HepG2 (cell line): ENCODE measurements around the gene LRRC3B. TPM values are rescaled to one million over a fixed set of nuclear protein-coding genes. Genes with fewer than 3 reads are reported as not detected.

Experiments
- ATAC-seq: fragments of 200-7000 bp; cut with Tn5 transposase; 3 replicates; pipeline ENCODE4 v1.9.1; 2020; ENCODE audit warnings: mild to moderate bottlenecking, moderate library complexity
- BruUV-seq: library from RNA; stranded (reverse); fragments of 400-500 nt; replicated peaks from 2 replicates; lab custom pipeline; 2021; lab: Mats Ljungman, UMichigan
- CTCF ChIA-PET: fragments of 300-600 bp; formaldehyde crosslinking; extraction: SDS; loops from one replicate; lab custom pipeline; 2021; ENCODE audit warnings: low total read pairs, inconsistent platforms, low intra/inter-chr PET ratio; lab: Yijun Ruan, JAX
- POLR2A ChIA-PET: fragments of 350-600 bp; sonication (Branson Sonifier 250); formaldehyde crosslinking; loops from one replicate; lab custom pipeline; 2020; ENCODE audit warnings: antibody characterized with exemption, inconsistent platforms; lab: Yijun Ruan, JAX
- DNase-seq: peaks from one replicate; pipeline ENCODE4 v3.0.0-alpha.2; 2015; ENCODE audit warnings: low spot score
- FAIRE-seq: peaks from 3 replicates; lab custom pipeline; 2011; peaks lifted over from hg19 to GRCh38; lab: Jason Lieb, UNC
- H2AFZ ChIP-seq: one replicate; pipeline ENCODE4 v1.6.1; 2011; ENCODE audit warnings: low read length, inconsistent platforms
- H3K27ac ChIP-seq: fragments of 300-600 bp; 3 replicates; pipeline ENCODE4 v1.8.0; 2011; ENCODE audit warnings: mixed run types, mild to moderate bottlenecking, mixed read lengths, low read length, inconsistent platforms; ENCODE audit not compliant: insufficient read depth; ENCODE audit errors: extremely low read length
- H3K27me3 ChIP-seq, 2 experiments: fragments of 200-600 bp in 1 of 2; 2 replicates in 1 of 2; 3 replicates in 1 of 2; pipeline versions ENCODE4 v1.6.0 to v1.8.0; 2011; ENCODE audit warnings: low read length in 2 of 2, mild to moderate bottlenecking in 2 of 2, moderate library complexity in 2 of 2, inconsistent platforms in 1 of 2; ENCODE audit not compliant: insufficient read depth in 2 of 2, control insufficient read depth in 1 of 2
- H3K36me3 ChIP-seq, 2 experiments: fragments of 200-600 bp in 1 of 2; replicated peaks in 1 of 2; 2 replicates in 1 of 2; 3 replicates in 1 of 2; pipeline versions ENCODE4 v1.5.1 to v1.8.0; 2011; ENCODE audit warnings: low read length in 2 of 2, inconsistent platforms in 1 of 2; ENCODE audit not compliant: insufficient read depth in 2 of 2, control insufficient read depth in 1 of 2
- H3K4me1 ChIP-seq: 2 replicates; pipeline ENCODE4 v1.5.1; 2012; ENCODE audit warnings: low read length, inconsistent platforms; ENCODE audit not compliant: insufficient read depth
- H3K4me2 ChIP-seq: 2 replicates; pipeline ENCODE4 v1.6.0; 2011; ENCODE audit warnings: low read depth, low read length, inconsistent platforms
- H3K4me3 ChIP-seq, 3 experiments: fragments of 200-600 bp in 1 of 3; sonication (generic), shearing (Covaris generic) in 1 of 3; replicated peaks in 1 of 3; 2 replicates each; pipeline ENCODE4 v1.5.1; 2011 to 2016; ENCODE audit warnings: low read length in 3 of 3, inconsistent platforms in 2 of 3, low read depth in 2 of 3, mild to moderate bottlenecking in 2 of 3, control low read depth in 1 of 3, mixed read lengths in 1 of 3; ENCODE audit not compliant: insufficient read depth in 1 of 3
- H3K79me2 ChIP-seq: one replicate; pipeline ENCODE4 v1.6.1; 2011; ENCODE audit warnings: low read length, inconsistent platforms; ENCODE audit not compliant: insufficient read depth
- H3K9ac ChIP-seq: 2 replicates; pipeline ENCODE4 v1.6.0; 2011; ENCODE audit warnings: mild to moderate bottlenecking, low read depth, low read length, inconsistent platforms; ENCODE audit not compliant: insufficient read depth
- H3K9me3 ChIP-seq: 2 replicates; pipeline ENCODE4 v1.5.1; 2012; ENCODE audit warnings: mild to moderate bottlenecking, low read length
- H4K20me1 ChIP-seq: 2 replicates; pipeline ENCODE4 v1.6.0; 2011; ENCODE audit warnings: inconsistent platforms, mild to moderate bottlenecking, low read length, moderate library complexity; ENCODE audit not compliant: insufficient read depth
- BCL6 ChIP-seq: IDR thresholded peaks from 2 replicates; pipeline ENCODE4 v1.6.1; 2016; ENCODE audit warnings: missing genetic modification reagents, missing compliant biosample characterization
- HDAC1 ChIP-seq: sonication (generic); formaldehyde crosslinking; IDR thresholded peaks from 2 replicates; pipeline ENCODE4 v1.5.1; 2020; ENCODE audit warnings: mild to moderate bottlenecking, missing genetic modification reagents
- HDAC2 ChIP-seq: sonication (generic); formaldehyde crosslinking; IDR thresholded peaks from 2 replicates; pipeline ENCODE4 v1.4.0; 2020; ENCODE audit warnings: missing genetic modification reagents
- IRX3 ChIP-seq: sonication (generic); formaldehyde crosslinking; IDR thresholded peaks from 2 replicates; pipeline ENCODE4 v1.8.1; 2023; ENCODE audit warnings: mild to moderate bottlenecking, low read depth, missing genetic modification reagents, borderline replicate concordance
- MTA3 ChIP-seq: sonication (generic); formaldehyde crosslinking; IDR thresholded peaks from 2 replicates; pipeline ENCODE4 v1.4.0; 2020; ENCODE audit warnings: missing genetic modification reagents
- NFRKB ChIP-seq: fragments of 450-650 bp; IDR thresholded peaks from 2 replicates; pipeline ENCODE4 v1.6.1; 2017
- RARA ChIP-seq: IDR thresholded peaks from 2 replicates; pipeline ENCODE4 v1.6.1; 2016; ENCODE audit warnings: missing genetic modification reagents, missing compliant biosample characterization
- SP140L ChIP-seq: sonication (generic); formaldehyde crosslinking; IDR thresholded peaks from 2 replicates; pipeline ENCODE4 v1.4.0; 2020; ENCODE audit warnings: missing genetic modification reagents, borderline replicate concordance
- ZFP90 ChIP-seq: sonication (generic); formaldehyde crosslinking; IDR thresholded peaks from 2 replicates; pipeline ENCODE4 v1.8.0; 2022; ENCODE audit warnings: missing genetic modification reagents, mild to moderate bottlenecking, inconsistent platforms, borderline replicate concordance
- ZMAT3 ChIP-seq: sonication (generic); formaldehyde crosslinking; conservative IDR thresholded peaks from 2 replicates; pipeline ENCODE4 v1.7.0; 2021; ENCODE audit warnings: missing genetic modification reagents
- ZNF598 ChIP-seq: sonication (generic); formaldehyde crosslinking; IDR thresholded peaks from 2 replicates; pipeline ENCODE4 v1.5.1; 2020; ENCODE audit warnings: mild to moderate bottlenecking, missing genetic modification reagents, borderline replicate concordance
- ZNF781 ChIP-seq: sonication (generic); formaldehyde crosslinking; IDR thresholded peaks from 2 replicates; pipeline ENCODE4 v1.5.1; 2020; ENCODE audit warnings: borderline replicate concordance, mild to moderate bottlenecking, missing genetic modification reagents; ENCODE audit errors: not compliant biosample characterization
- WGBS: methylation state at CpG from one replicate; pipeline ENCODE4 v1.1.6; 2017; ENCODE audit warnings: low lambda C conversion rate; 5-methylcytosine and 5-hydroxymethylcytosine counted together
- in situ Hi-C: cut with HindIII; loops from 2 replicates; pipeline ENCODE4 v1.10.0; 2017; ENCODE audit warnings: low pct_unique_long_range_greater_than_20kb; ENCODE audit not compliant: extremely low pct_ligation_motif_present
- intact Hi-C: fragments of 100-400 bp; cut with micrococcal nuclease; formaldehyde crosslinking; loops from one replicate; pipeline ENCODE4 v1.10.0; 2022; ENCODE audit not compliant: unreplicated experiment
- polyA plus RNA-seq, 8 experiments: library from polyadenylated mRNA; depleted of rRNA in 3 of 8; stranded (reverse) in 7 of 8; unstranded in 1 of 8; fragments of >200 nt; fragmentation: Illumina TruSeq in 4 of 8; extraction: Trizol in 4 of 8; gene quantifications; 2 replicates each; pipeline versions ENCODE4 v1.2.1 to v1.2.3, GENCODE V29; 2011 to 2016; ENCODE audit warnings: low read depth in 4 of 8, missing spikeins in 1 of 8, mixed read lengths in 1 of 8; ENCODE audit not compliant: insufficient read depth in 1 of 8
- total RNA-seq, 5 experiments: library from RNA; depleted of rRNA; stranded (reverse); fragments of >200 nt; fragmentation: Illumina TruSeq; extraction: Trizol; gene quantifications; 2 replicates each; pipeline ENCODE4 v1.2.3, GENCODE V29; 2016; ENCODE audit warnings: low read depth in 1 of 5
- TF ChIP-seq, protein P1 (sequence below): sonication (generic); formaldehyde crosslinking; IDR thresholded peaks from 2 replicates; pipeline ENCODE4 v1.9.0; 2022; ENCODE audit warnings: low read depth, missing genetic modification reagents
- TF ChIP-seq, protein P2 (sequence below): sonication (generic); formaldehyde crosslinking; IDR thresholded peaks from 2 replicates; pipeline ENCODE4 v1.5.0; 2020; ENCODE audit warnings: mild to moderate bottlenecking, missing genetic modification reagents

Gene LRRC3B
- total and polyA plus RNA-seq, 2 of the 13 experiments (the other 11 are each of a cell fraction or from before 2014, with no cell fraction given): not detected

DNA sequence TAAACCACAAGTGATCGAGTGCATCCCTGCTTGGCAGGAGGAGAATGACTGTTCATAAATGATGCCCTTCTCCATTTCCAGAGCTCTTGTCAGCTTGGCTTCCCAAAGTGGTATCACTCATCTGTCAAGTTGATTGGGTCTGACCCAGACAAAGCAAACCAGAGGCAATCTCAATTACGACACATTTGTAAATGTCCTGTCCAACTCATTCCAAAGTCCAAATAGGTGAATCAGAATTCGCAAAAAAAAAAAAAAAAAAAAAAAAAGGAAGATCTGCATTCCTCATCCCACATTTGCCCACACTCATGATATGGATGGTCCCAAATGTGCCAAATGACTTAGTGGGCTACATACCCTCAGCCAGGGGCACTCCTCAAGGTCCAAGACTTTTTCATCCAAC, 91.9 kb downstream of the LRRC3B start:
- intact Hi-C loops: loop anchor here (10.0 kb wide), 1 partner anchor 1070 kb away; no protein-coding TSS in a partner anchor
- WGBS: 13% methylated on average over 3 of the region's 3 CpGs
- no peak for TF ChIP-seq RARA
- no peak for TF ChIP-seq HDAC2 (CRISPR knock-in tag)
- TF ChIP-seq HDAC1 (CRISPR knock-in tag): no peak
- no peak for TF ChIP-seq SP140L (CRISPR knock-in tag)
- no peak for TF ChIP-seq IRX3 (CRISPR knock-in tag)
- TF ChIP-seq ZNF598 (CRISPR knock-in tag): no peak
- TF ChIP-seq, protein P1, sequence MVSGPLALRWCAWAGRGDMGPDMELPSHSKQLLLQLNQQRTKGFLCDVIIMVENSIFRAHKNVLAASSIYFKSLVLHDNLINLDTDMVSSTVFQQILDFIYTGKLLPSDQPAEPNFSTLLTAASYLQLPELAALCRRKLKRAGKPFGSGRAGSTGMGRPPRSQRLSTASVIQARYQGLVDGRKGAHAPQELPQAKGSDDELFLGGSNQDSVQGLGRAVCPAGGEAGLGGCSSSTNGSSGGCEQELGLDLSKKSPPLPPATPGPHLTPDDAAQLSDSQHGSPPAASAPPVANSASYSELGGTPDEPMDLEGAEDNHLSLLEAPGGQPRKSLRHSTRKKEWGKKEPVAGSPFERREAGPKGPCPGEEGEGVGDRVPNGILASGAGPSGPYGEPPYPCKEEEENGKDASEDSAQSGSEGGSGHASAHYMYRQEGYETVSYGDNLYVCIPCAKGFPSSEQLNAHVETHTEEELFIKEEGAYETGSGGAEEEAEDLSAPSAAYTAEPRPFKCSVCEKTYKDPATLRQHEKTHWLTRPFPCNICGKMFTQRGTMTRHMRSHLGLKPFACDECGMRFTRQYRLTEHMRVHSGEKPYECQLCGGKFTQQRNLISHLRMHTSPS (CRISPR knock-in tag): no peak
- TF ChIP-seq, protein P2, sequence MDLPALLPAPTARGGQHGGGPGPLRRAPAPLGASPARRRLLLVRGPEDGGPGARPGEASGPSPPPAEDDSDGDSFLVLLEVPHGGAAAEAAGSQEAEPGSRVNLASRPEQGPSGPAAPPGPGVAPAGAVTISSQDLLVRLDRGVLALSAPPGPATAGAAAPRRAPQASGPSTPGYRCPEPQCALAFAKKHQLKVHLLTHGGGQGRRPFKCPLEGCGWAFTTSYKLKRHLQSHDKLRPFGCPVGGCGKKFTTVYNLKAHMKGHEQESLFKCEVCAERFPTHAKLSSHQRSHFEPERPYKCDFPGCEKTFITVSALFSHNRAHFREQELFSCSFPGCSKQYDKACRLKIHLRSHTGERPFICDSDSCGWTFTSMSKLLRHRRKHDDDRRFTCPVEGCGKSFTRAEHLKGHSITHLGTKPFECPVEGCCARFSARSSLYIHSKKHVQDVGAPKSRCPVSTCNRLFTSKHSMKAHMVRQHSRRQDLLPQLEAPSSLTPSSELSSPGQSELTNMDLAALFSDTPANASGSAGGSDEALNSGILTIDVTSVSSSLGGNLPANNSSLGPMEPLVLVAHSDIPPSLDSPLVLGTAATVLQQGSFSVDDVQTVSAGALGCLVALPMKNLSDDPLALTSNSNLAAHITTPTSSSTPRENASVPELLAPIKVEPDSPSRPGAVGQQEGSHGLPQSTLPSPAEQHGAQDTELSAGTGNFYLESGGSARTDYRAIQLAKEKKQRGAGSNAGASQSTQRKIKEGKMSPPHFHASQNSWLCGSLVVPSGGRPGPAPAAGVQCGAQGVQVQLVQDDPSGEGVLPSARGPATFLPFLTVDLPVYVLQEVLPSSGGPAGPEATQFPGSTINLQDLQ (CRISPR knock-in tag): no peak
- no peak for TF ChIP-seq ZFP90
- no peak for TF ChIP-seq ZNF781
- TF ChIP-seq ZMAT3 (CRISPR knock-in tag): no peak
- TF ChIP-seq BCL6 (CRISPR knock-in tag): no peak
- TF ChIP-seq NFRKB: no peak
- TF ChIP-seq MTA3 (CRISPR knock-in tag): no peak

More for the DNA sequence above, 91.9 kb downstream of the LRRC3B start:
- Histone ChIP-seq H3K4me2 (no peak overlapping the region), H3K4me3 (no peak overlapping the region), H3K27ac (no peak overlapping the region), H3K4me1 (no peaks in the 10 kb centered on the region), H3K79me2 (no peaks in the 10 kb centered on the region), H4K20me1 (no peaks in the 10 kb centered on the region), H3K9me3 (0 out of 2 replicates have a peak, but pooled peaks cover 7% of the 10 kb centered on the region), H3K36me3 (no peaks in the 10 kb centered on the region), H3K9ac (no peak overlapping the region), H2AFZ (no peak overlapping the region), H3K27me3 (no peaks in the 10 kb centered on the region)
- POLR2A ChIA-PET: no interaction called here
- CTCF ChIA-PET: no interaction called here
- FAIRE-seq (no peak), ATAC-seq (no peak), DNase-seq (no peak)
- in situ Hi-C loops: no loop called here
- BruUV-seq: no TSS peak
